VCaP (cell line): ENCODE data around the gene AP1S2.
A peak's percentile ranks its signal among the peaks of the same experiment; 100 is the strongest.

ENCODE experiments used
- H3K27ac ChIP-seq: fragments of 450-650 bp; 2 replicates; pipeline ENCODE4 v1.5.1; 2017
- TF ChIP-seq, protein P1 (sequence below): fragments of 450-650 bp; conservative IDR thresholded peaks from 2 replicates; pipeline ENCODE4 v1.5.1; 2017; ENCODE audit warnings: mild to moderate bottlenecking, moderate library complexity

Gene AP1S2

DNA sequence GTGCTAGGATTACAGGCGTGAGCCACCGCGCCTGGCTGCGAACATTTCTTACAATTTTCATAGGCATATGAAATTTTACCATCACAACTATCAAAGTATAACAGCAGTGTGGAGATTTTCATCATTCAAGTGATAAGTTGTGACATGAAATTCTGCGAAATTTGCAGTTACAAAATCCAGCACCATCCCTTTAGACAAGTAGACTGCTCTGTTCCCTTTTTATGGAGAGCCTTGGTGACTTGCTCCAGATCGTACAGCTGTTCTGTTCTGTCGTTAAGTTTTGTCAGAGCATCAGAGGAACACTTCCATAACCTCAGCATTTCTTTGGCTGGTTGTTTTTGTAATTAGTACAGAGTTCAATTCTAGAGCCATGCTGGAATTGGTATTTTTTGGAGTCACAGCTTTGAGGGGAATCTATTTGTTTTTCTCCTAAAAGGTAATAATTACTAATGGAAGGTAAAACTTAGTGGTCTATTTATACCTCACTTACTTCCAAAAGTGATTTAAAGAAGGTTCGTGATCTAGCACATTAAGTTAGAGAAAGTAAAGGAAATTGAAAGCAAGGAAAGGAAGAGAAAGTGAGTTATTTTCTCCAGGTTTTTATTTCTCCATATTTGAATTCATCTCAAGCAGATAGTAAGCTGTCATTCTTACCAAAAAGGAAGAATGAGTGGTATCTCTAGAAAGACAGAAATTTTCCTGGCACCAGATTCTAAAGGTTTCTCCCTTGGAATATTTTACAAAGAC lies 42.2 kb downstream of the AP1S2 start:
- no peak overlapping the region; the same call in 1 of the 2 replicates for H3K27ac ChIP-seq
- TF ChIP-seq, protein P1, sequence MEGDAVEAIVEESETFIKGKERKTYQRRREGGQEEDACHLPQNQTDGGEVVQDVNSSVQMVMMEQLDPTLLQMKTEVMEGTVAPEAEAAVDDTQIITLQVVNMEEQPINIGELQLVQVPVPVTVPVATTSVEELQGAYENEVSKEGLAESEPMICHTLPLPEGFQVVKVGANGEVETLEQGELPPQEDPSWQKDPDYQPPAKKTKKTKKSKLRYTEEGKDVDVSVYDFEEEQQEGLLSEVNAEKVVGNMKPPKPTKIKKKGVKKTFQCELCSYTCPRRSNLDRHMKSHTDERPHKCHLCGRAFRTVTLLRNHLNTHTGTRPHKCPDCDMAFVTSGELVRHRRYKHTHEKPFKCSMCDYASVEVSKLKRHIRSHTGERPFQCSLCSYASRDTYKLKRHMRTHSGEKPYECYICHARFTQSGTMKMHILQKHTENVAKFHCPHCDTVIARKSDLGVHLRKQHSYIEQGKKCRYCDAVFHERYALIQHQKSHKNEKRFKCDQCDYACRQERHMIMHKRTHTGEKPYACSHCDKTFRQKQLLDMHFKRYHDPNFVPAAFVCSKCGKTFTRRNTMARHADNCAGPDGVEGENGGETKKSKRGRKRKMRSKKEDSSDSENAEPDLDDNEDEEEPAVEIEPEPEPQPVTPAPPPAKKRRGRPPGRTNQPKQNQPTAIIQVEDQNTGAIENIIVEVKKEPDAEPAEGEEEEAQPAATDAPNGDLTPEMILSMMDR: no peak

DNA sequence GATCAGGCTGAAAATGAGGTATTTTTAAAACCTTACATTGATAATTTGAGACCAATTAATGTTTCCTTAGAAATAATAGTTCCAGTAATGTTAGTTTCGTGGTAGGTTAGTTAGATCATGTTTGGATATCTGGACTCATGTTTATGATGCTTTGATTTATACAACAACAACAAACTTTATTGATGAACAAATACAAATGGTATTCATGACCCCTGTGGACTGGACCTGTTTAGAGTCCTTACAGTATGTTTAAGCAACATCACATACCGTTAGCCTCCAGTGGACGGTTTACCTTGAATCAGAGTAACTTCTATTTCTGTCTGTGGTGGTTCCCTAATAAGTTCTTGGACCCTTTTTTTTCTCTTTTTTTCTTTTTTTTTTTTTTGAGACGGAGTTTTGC lies 46.4 kb downstream of the AP1S2 start:
- TF ChIP-seq, protein P1: no peak
- no peak overlapping the region for H3K27ac ChIP-seq

DNA sequence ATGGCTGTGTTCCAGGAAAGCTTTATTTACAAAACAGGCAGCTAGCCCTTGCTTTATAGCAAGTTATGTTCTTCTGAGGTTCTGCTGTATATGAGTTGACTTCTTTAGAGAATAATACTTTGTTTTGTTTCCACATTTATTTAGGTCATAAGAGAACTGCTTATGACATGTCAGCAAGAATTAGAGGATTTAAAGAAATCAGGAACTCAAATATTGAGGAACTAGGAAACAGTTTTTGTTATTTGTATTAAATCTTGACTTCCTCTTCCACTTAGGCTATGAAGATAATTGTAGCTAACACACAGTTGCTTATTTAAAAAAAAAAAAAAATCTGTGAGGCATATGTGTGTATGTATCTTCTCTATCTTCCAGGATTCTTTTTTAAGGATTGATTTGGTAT lies 50.0 kb downstream of the AP1S2 start:
- 0 out of 2 replicates have a peak overlapping the region, but pooled peaks have one; percentile 10 for H3K27ac ChIP-seq
- TF ChIP-seq, protein P1: no peak

DNA sequence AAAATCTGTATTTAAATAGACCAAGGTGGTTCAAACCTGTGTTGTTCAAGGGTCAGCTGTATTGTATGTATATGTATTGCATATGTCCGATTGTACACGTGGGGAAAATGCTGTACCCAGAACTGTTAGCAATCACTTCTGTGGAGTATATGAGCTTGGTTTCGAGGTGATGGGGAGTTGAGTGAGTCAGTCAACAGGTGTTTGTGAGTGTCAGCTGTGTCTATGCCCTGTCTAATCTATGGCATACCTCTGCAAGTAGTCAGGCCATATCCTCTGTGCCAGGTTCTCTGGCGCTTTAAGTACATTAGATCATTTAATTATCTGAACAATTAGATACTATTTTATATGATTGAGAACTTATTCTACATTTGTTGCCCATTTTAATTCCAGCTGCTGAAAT lies 56.9 kb downstream of the AP1S2 start:
- H3K27ac ChIP-seq: no peak overlapping the region
- TF ChIP-seq, protein P1: no peak

DNA sequence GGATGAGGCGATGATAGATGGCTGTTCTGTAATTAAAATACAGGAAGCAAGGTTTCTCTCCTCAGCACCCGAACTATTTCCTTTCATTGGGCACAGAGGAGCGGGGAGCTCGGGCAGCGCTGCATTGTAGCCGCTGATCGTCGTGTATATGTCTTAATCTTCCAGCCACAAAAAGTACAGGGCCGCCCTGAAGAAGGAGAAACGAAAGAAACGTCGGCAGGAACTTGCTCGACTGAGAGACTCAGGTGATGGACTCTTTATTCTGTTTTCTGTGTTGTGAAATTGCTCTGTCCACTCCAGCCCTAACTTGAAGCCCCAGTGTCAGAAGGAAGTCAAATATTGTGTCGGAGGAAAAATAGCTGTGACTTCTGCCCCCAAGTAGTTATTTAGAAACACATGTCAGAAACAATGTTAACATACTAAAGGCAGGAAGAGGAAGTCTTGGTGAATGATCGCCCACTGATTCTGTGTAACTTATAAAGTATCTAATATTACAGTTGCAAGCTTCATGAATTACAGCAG lies 63.8 kb downstream of the AP1S2 start:
- TF ChIP-seq, protein P1: no peak
- peak overlapping the region; percentile 75 for H3K27ac ChIP-seq

DNA sequence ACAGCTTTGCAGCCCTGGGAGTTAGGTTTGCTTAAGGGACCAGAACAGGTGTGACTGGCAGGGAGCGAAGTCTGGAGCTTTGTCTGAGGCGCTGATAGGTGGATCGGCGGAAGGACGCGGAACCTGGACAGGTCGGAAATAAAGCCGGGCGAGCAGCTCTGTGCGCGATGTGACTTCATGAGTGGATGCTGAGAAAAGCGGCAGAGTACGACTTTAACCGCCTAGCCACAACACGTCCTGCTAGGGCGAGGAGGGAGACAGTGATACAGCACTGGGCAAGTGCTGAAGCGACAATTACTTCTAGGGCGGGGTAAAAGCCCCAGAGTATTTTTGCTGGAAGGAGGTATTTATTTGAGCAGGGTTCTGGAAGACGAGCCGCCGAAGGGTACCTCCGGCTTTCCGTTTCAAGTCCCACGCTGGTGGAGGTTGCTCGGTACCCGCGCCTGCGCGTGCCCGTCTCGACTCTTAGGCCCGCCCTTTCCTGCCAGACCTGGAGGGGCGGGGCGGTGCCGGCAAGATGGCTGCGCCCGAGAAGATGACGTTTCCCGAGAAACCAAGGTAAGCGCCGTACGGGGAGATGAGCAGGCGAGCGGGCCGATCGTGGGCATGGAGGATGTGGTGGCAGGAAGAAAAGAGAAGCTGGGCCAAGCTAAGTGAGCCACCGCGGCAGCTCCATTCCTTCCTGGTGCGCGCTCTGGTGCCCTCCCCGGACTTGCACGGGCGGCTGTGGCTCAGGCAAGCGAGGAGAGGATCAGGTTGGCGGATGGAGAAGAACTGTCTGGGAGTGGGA lies 64.4 kb downstream of the AP1S2 start, which contains the start of gene ZRSR2:
Gene ZRSR2 (plus strand): TSS at position 506 of the 790 bp plus-strand sequence. CDS start 12 bp downstream, at position 518.
- TF ChIP-seq, protein P1: no peak
- H3K27ac ChIP-seq: peak within 1 kb of the TSS; percentile 75

DNA sequence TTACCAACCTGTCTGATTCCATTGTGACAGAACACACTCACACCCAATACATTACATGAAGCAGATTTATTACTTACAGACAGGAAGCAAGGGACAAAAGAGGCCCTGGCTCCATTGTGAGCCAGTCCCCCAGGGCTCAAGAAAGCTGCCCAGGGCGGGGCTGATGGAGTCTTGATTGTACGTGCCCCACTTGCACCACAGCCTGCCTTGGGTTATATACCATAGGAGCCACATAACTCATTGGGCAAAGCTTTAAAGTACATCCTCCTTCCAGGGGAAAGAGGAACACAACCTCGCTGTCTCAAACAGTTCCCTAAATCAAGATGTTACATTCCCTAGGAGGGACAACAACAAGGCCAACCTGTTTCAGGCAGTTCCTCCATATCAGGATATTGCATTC lies 67.7 kb downstream of the AP1S2 start:
- TF ChIP-seq, protein P1: no peak
- H3K27ac ChIP-seq: no peak overlapping the region
